ENCODE measurements around the gene USP35. TPM values are rescaled to one million over a fixed set of nuclear protein-coding genes. Genes with fewer than 3 reads are reported as not detected.

Gene USP35
- polyA plus RNA-seq, 3 donors = 0.42 to 7.6 (median 0.63) TPM

GRCh38 chr11:78205256-78205655 is 16.5 kb downstream of the USP35 start:
- no peak overlapping the region for H3K4me3 Mint-ChIP-seq
- Histone ChIP-seq H3K27ac (ENCODE audit: low read depth in 1 of 2, low read length in 2 of 2) (no peak overlapping the region), H4K20me1 (ENCODE audit: insufficient read depth, low read length) (no peaks in the 10 kb centered on the region), H3K4me1 (ENCODE audit: control insufficient read depth in 1 of 2, insufficient read depth in 2 of 2, low read length in 2 of 2) (peaks cover 10 to 13% of the 10 kb centered on the region in 2 donors), H3K9ac (ENCODE audit: insufficient read depth, low read length, poor library complexity, severe bottlenecking) (no peak overlapping the region), H3K4me3 (replicated peaks in 1 of 3; ENCODE audit: low read depth in 2 of 3, low read length in 3 of 3) (no peak overlapping the region), H3K27me3 (ENCODE audit: control insufficient read depth in 2 of 2, insufficient read depth in 2 of 2, low read length in 2 of 2) (no peaks in the 10 kb centered on the region), H3K4me2 (replicated peaks; ENCODE audit: extremely low read depth, low read length, poor library complexity, severe bottlenecking) (no peak overlapping the region), H3K79me2 (ENCODE audit: insufficient read depth, low read length) (no peaks in the 10 kb centered on the region), H2AFZ (ENCODE audit: insufficient read depth, low read depth, low read length, poor library complexity, severe bottlenecking) (no peak overlapping the region), H3K36me3 (replicated peaks in 1 of 2; ENCODE audit: control insufficient read depth in 1 of 2, insufficient read depth in 2 of 2, low read length in 2 of 2) (peaks cover 12 to 70% of the 10 kb centered on the region in 2 donors), H3K9me3 (replicated peaks in 1 of 2; ENCODE audit: control insufficient read depth in 1 of 2, insufficient read depth in 1 of 2, low read length in 2 of 2) (no peaks in the 10 kb centered on the region)
- TF ChIP-seq CTCF (IDR thresholded peaks at IDR 0.05) = no peak
- no peak for DNase-seq
- H3K9me3 Mint-ChIP-seq = peaks cover 0 to 3% (median 0%) of the 10 kb centered on the region in 7 donors
- peaks cover 14% of the 10 kb centered on the region for H3K4me1 Mint-ChIP-seq
- WGBS (ENCODE audit: insufficient coverage) = 92% methylated on average over 3 of the region's 4 CpGs
- intact Hi-C loops (cut with micrococcal nuclease) = no loop called here
- H3K27ac Mint-ChIP-seq = peak overlapping the region in 1 of 7 donors; percentile 31
- peaks cover 60 to 68% of the 10 kb centered on the region in 2 donors for H3K36me3 Mint-ChIP-seq
- H3K27me3 Mint-ChIP-seq (ENCODE audit: low read depth in 3 of 3) = peaks cover 0 to 4% (median 2%) of the 10 kb centered on the region in 3 donors

GRCh38 chr11:78205691-78206090 is 17.0 kb downstream of the USP35 start:
- no peak overlapping the region for H3K27ac Mint-ChIP-seq
- peaks cover 0 to 5% (median 2%) of the 10 kb centered on the region in 3 donors for H3K27me3 Mint-ChIP-seq (ENCODE audit: low read depth in 3 of 3)
- no peak overlapping the region for H3K4me3 Mint-ChIP-seq
- intact Hi-C loops (cut with micrococcal nuclease) = no loop called here
- H3K9me3 Mint-ChIP-seq = peaks cover 0 to 3% (median 0%) of the 10 kb centered on the region in 7 donors
- no peak overlapping the region for H3K4me3 ChIP-seq (replicated peaks in 1 of 3; ENCODE audit: low read depth in 2 of 3, low read length in 3 of 3)
- H3K27ac ChIP-seq (ENCODE audit: low read depth in 1 of 2, low read length in 2 of 2) = no peak overlapping the region
- no peak overlapping the region for H2AFZ ChIP-seq (ENCODE audit: insufficient read depth, low read depth, low read length, poor library complexity, severe bottlenecking)
- H3K4me1 Mint-ChIP-seq = peaks cover 14% of the 10 kb centered on the region
- no peak overlapping the region for H3K9ac ChIP-seq (ENCODE audit: insufficient read depth, low read length, poor library complexity, severe bottlenecking)
- WGBS (ENCODE audit: insufficient coverage) = 93% methylated on average over 2 of the region's 7 CpGs
- no peaks in the 10 kb centered on the region for H4K20me1 ChIP-seq (ENCODE audit: insufficient read depth, low read length)
- peaks cover 10 to 70% of the 10 kb centered on the region in 2 donors for H3K36me3 ChIP-seq (replicated peaks in 1 of 2; ENCODE audit: control insufficient read depth in 1 of 2, insufficient read depth in 2 of 2, low read length in 2 of 2)
- H3K4me2 ChIP-seq (replicated peaks; ENCODE audit: extremely low read depth, low read length, poor library complexity, severe bottlenecking) = no peak overlapping the region
- H3K79me2 ChIP-seq (ENCODE audit: insufficient read depth, low read length) = no peaks in the 10 kb centered on the region
- H3K36me3 Mint-ChIP-seq = peaks cover 61 to 68% of the 10 kb centered on the region in 2 donors
- no peak for DNase-seq
- H3K4me1 ChIP-seq (ENCODE audit: control insufficient read depth in 1 of 2, insufficient read depth in 2 of 2, low read length in 2 of 2) = peaks cover 10 to 13% of the 10 kb centered on the region in 2 donors
- H3K9me3 ChIP-seq (replicated peaks in 1 of 2; ENCODE audit: control insufficient read depth in 1 of 2, insufficient read depth in 1 of 2, low read length in 2 of 2) = no peaks in the 10 kb centered on the region
- no peak for TF ChIP-seq CTCF (IDR thresholded peaks at IDR 0.05)
- H3K27me3 ChIP-seq (ENCODE audit: control insufficient read depth in 2 of 2, insufficient read depth in 2 of 2, low read length in 2 of 2) = no peaks in the 10 kb centered on the region
